ENCODE measurements around the gene KRT36.

DNA sequence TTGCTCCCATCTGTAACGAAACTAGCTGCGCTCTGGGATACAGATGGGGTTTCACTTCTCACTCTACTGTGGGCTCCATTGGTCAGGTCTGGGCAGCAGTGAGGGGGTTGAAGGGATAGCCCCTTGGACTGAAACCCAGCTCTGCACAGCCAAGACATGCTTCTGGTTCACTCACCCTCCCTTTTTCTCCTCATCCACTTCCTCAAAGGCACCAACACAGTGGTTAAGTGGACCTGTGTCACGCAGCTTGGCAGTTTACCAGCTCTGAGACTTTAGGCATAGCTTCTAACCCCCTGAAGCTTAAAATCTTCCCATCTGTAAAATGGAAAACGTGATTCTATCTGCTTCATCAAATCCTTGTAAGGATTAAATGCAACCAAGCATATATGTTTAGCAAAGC is 37.4 kb downstream of the KRT36 start:
- TF ChIP-seq, protein P1, sequence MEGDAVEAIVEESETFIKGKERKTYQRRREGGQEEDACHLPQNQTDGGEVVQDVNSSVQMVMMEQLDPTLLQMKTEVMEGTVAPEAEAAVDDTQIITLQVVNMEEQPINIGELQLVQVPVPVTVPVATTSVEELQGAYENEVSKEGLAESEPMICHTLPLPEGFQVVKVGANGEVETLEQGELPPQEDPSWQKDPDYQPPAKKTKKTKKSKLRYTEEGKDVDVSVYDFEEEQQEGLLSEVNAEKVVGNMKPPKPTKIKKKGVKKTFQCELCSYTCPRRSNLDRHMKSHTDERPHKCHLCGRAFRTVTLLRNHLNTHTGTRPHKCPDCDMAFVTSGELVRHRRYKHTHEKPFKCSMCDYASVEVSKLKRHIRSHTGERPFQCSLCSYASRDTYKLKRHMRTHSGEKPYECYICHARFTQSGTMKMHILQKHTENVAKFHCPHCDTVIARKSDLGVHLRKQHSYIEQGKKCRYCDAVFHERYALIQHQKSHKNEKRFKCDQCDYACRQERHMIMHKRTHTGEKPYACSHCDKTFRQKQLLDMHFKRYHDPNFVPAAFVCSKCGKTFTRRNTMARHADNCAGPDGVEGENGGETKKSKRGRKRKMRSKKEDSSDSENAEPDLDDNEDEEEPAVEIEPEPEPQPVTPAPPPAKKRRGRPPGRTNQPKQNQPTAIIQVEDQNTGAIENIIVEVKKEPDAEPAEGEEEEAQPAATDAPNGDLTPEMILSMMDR (IDR thresholded peaks at IDR 0.05), result no peak
- no peak for TF ChIP-seq ZFX (IDR thresholded peaks at IDR 0.05; ENCODE audit: borderline replicate concordance)
